IMR-90 (cell line): ENCODE measurements around the gene WDR3.

Experiments used
- MAZ ChIP-seq: IDR thresholded peaks from 2 replicates; pipeline ENCODE4 v1.6.1; 2012; ENCODE audit warnings: low read depth, mild to moderate bottlenecking, low read length, improper control_type of control experiment, moderate library complexity, borderline replicate concordance
- POLR2A ChIP-seq: IDR thresholded peaks from 2 replicates; pipeline ENCODE4 v1.6.1; 2012; ENCODE audit warnings: mild to moderate bottlenecking, low read depth, low read length
- RAD21 ChIP-seq: IDR thresholded peaks from 2 replicates; pipeline ENCODE4 v1.6.1; 2012; ENCODE audit warnings: low read length, improper control_type of control experiment

DNA sequence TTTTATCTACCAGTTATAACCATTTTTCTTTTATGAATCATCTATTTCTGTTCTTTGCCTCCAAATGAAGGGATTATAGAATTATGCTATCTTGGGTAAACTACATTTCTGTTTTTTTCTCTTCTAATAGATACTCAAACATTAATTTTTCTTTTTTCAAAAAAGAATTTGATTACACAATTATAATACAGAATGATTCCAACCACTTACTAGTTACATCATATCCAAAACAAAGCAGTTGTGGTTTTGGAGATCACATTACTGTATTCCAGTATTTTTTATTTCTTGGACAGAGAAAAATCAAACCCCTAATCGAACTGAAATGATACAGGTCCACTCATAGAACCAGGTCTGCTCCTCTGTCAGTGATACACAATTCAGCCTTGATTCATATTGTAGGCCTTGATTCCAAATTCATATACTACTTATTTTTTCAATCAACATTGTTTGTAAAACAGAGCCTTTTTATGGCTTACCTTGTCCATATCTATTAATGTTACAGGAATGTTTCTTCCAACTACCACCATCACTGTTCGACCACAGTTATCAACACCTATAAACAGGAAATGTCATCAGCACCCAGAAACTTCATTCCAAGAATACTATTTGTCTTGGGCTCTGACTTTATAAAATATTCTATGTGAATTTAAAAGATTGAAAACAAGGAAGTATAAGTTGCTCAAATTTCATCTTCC is 43.3 kb upstream of the WDR3 start:
- no peak for TF ChIP-seq POLR2A
- no peak for TF ChIP-seq MAZ
- TF ChIP-seq RAD21 = no peak
